Measurements from ENCODE around the gene PLEKHH2. TPM values are rescaled to one million over a fixed set of nuclear protein-coding genes. Genes with fewer than 3 reads are reported as not detected.
"Not testable (repeated sequence)": the region's sequence is repeated elsewhere in the genome, so short reads cannot be mapped to it uniquely, and the experiment has no call there.

Gene PLEKHH2
- total RNA-seq, 1 donor from 2014 or later, result 5.2 TPM

- no peak for DNase-seq (ENCODE audit: low spot score)
- intact Hi-C loops (cut with DNase I), result no loop called here
Observed at GRCh38 chr2:43707255-43708015, 70.4 kb downstream of the PLEKHH2 start.

GRCh38 chr2:43708178-43708577 lies 71.1 kb downstream of the PLEKHH2 start:
- intact Hi-C loops (cut with DNase I), result no loop called here

GRCh38 chr2:43708891-43709290 lies 71.8 kb downstream of the PLEKHH2 start:
- no peak for DNase-seq (ENCODE audit: low spot score)
- intact Hi-C loops (cut with DNase I), result no loop called here

More at GRCh38 chr2:43708178-43708577, 71.1 kb downstream of the PLEKHH2 start:
- DNase-seq (ENCODE audit: low spot score), result no peak

- intact Hi-C loops (cut with DNase I), result no loop called here
- DNase-seq (ENCODE audit: low spot score), result no peak
Observed at GRCh38 chr2:43710866-43711265, 73.8 kb downstream of the PLEKHH2 start.

- no peak for DNase-seq (ENCODE audit: low spot score)
- intact Hi-C loops (cut with DNase I), result no loop called here
Observed at GRCh38 chr2:43714164-43714563, 77.1 kb downstream of the PLEKHH2 start.

GRCh38 chr2:43715300-43716098 lies 78.4 kb downstream of the PLEKHH2 start:
- no peak for DNase-seq (ENCODE audit: low spot score)
- intact Hi-C loops (cut with DNase I), result no loop called here

GRCh38 chr2:43717322-43717721 lies 80.3 kb downstream of the PLEKHH2 start:
- intact Hi-C loops (cut with DNase I), result no loop called here
- DNase-seq (ENCODE audit: low spot score), result no peak

DNA sequence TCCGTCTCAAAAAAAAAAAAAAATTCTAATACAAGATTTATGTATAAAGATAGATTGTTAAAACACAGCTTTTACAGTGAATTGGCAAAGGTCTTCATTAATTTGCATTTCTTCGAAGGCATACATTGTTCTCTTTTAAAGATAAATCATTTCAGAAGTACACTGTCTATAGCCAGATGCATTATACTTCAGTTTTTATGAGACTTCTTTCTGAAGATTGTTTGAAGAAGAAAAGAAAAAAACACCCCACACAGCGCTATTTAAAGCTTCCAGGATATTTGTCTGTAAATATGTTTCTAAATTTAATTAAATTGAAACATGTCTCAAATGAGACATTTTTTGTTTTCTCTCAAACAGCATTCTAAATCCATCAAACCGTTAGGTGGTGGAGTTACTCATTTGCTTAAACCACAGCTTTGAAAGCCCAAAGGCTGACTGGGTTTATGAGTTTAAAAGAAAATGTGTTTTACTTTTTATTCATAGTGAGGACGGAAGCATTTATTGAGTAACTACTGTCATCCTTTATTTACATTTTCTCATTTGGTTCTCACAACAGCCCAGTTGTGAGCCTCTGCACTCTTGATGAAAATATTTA lies 81.6 kb downstream of the PLEKHH2 start:
- DNase-seq (ENCODE audit: low spot score), result no peak
- intact Hi-C loops (cut with DNase I), result no loop called here

- no peak for DNase-seq (ENCODE audit: low spot score)
- intact Hi-C loops (cut with DNase I), result no loop called here
Observed at GRCh38 chr2:43724728-43725526, 87.9 kb downstream of the PLEKHH2 start.

DNA sequence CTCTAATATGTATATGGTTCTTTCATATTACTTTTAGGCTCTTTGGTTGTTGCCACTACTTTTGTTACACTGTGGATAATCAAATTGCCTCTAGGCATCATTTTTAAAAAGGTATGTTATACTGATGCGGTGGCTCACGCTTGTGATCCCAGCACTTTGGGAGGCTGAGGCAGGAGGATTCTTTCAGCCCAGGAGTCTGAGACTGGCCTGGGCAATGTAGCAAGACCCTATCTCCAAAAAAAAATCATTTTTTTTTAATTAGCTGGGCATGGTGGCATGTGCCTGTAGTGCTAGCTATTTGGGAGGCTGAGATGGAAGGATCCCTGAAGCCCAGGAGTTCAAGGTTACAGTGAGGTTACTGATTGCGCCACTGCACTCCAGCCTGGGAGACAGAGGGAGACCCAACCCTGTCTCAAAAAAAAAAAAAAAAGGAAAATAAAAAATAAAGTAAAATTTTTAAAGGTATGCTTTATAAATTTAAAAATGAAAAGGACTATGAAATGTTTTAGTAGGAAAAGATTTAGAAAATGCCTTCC lies 88.7 kb downstream of the PLEKHH2 start:
- DNase-seq (ENCODE audit: low spot score), result no peak
- intact Hi-C loops (cut with DNase I), result no loop called here

DNA sequence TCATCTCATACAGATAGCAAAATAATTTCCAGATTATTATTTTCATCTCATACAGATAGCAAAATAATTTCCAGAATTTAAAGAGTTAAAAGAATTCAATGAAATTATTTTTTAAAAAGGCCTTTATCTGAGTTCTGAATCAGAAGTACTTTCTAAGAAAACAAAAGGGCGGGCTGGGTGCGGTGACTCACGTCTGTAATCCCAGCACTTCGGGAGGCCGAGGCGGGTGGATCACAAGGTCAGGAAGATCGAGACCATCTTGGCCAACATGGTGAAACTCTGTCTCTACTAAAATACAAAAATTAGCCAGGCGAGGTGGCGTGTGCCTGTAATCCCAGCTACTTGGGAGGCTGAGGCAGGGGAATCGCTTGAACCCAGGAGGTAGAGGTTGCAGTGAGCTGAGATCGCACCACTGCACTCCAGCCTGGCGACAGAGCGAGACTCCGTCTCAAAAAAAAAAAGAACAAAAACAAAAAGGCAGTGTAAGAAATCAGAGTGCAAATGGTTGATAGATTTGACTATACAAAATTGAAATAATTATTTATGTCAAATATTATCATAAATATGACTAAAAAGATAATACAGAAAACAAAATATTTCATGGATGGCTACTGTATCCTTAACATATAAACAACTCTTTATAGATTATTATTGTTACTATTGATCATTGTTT lies 90.0 kb downstream of the PLEKHH2 start:
- not testable (repeated sequence) for DNase-seq (ENCODE audit: low spot score)

GRCh38 chr2:43727634-43728014 lies 90.6 kb downstream of the PLEKHH2 start:
- intact Hi-C loops (cut with DNase I), result no loop called here
- no peak for DNase-seq (ENCODE audit: low spot score)

More for the DNA sequence above, 90.0 kb downstream of the PLEKHH2 start:
- intact Hi-C loops (cut with DNase I), result not testable (repeated sequence)

DNA sequence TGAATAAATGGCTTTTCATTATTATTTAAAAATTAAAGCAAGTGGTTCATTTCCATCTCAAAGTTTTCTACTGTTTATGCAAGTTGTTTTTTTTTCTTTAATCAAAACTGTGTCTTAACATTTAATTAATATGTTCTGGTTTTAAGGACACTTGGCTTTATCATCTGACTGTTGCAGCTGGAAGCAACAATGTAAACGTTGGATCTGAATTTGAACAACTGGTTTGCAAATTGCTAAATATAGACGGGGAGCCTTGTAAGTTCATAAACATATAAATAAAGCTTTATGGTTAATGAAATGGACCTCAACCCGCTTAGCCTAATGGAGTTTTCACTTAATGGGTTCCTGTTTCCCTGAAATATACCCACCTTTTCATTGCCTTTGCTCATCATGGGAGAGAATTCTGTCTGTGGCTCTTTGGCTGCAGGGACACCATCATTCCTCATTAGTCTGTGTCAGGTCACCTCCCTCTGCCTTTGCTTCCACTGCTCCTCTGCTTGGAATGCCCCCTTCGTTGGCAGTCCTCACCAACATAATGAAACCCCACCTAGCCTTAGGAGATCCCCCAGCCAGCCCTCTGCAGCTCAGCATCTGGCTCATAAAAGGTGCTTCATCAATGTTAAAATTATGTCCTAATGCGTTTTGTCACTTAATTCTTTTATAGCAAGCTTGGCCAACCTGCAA lies 92.6 kb downstream of the PLEKHH2 start:
- intact Hi-C loops (cut with DNase I), result no loop called here

DNA sequence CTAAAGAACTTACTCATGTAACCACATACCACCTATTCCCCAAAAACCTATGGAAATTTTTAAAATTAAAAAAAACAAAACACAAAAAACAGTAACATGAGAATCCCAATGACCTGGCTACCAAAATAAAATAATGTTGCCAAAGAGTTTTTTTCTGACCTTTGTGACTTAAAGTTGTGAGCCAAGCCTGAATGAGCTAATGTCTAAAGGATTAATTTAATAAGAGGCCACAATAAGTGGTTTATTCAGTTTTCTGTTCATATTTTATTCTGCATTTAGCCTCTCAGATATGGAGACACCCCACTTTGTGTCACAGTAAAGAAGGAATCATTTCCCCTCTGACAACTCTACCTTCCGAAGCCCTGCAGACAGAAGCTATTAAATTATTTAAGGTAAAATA lies 94.2 kb downstream of the PLEKHH2 start:
- no peak for DNase-seq (ENCODE audit: low spot score)
- intact Hi-C loops (cut with DNase I), result no loop called here

More for the DNA sequence above, 92.6 kb downstream of the PLEKHH2 start:
- no peak for DNase-seq (ENCODE audit: low spot score)

DNA sequence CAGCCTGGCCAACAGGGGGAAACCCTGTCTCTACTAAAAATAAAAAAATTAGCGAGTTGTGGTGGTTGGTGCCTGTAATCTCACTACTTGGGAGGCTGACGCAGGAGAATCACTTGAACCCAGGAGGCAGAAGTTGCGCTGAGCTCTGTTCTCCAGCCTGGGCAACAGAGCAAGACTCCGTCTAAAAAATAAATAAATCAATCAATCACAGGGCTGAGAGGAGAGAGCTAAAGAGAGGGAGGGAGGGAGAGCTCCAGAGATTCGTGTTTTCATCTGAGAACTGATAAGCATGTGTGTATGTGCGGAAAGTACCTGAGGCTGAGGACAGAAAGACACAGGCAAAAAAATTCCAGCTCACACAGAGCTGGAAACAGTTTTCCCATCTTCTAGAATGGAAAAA lies 99.6 kb downstream of the PLEKHH2 start:
- DNase-seq (ENCODE audit: low spot score), result no peak
- intact Hi-C loops (cut with DNase I), result no loop called here

GRCh38 chr2:43737097-43737854 lies 100.2 kb downstream of the PLEKHH2 start:
- no peak for DNase-seq (ENCODE audit: low spot score)
- intact Hi-C loops (cut with DNase I), result no loop called here

- intact Hi-C loops (cut with DNase I), result no loop called here
- no peak for DNase-seq (ENCODE audit: low spot score)
Observed at GRCh38 chr2:43737855-43738254, 100.8 kb downstream of the PLEKHH2 start.

DNA sequence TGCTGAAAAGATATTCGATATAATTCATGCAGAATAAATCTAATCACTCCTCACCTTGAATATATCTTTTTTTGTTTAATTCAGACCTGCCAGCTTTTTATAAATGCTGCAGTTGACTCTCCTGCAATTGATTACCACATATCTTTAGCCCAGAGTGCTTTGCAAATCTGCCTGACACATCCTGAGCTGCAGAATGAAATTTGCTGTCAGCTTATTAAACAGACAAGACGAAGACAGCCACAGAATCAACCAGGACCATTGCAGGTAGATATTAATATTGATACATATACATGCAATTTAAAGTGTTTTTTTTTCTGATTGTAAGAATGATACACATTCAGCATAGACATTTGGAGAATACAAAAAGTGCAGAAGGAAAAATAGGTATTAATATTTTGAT lies 101.2 kb downstream of the PLEKHH2 start:
- no peak for DNase-seq (ENCODE audit: low spot score)
- intact Hi-C loops (cut with DNase I), result no loop called here
